Measurements from ENCODE around the gene FGGY.

DNA sequence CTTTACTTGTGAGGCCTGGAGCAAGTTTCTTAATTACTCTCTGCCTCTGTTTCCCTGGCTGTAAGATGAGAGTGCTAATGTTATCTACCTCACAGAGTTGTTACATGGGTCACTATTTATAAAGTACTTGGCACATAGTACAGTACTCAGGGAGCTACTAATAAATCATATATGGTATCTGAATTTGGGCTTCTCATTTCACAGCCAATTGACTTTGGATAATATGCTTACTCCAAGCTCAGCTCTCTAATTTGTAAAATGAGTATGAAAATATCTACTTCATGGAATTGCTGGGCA is 409.4 kb downstream of the FGGY start:
- TF ChIP-seq, protein P1, sequence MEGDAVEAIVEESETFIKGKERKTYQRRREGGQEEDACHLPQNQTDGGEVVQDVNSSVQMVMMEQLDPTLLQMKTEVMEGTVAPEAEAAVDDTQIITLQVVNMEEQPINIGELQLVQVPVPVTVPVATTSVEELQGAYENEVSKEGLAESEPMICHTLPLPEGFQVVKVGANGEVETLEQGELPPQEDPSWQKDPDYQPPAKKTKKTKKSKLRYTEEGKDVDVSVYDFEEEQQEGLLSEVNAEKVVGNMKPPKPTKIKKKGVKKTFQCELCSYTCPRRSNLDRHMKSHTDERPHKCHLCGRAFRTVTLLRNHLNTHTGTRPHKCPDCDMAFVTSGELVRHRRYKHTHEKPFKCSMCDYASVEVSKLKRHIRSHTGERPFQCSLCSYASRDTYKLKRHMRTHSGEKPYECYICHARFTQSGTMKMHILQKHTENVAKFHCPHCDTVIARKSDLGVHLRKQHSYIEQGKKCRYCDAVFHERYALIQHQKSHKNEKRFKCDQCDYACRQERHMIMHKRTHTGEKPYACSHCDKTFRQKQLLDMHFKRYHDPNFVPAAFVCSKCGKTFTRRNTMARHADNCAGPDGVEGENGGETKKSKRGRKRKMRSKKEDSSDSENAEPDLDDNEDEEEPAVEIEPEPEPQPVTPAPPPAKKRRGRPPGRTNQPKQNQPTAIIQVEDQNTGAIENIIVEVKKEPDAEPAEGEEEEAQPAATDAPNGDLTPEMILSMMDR (conservative IDR thresholded peaks at IDR 0.05) = no peak
- no peak for TF ChIP-seq EZH2 (IDR thresholded peaks at IDR 0.05; ENCODE audit: low read depth)
